T-cell (primary cell): ENCODE measurements around the gene KRT13. TPM values are rescaled to one million over a fixed set of nuclear protein-coding genes. Genes with fewer than 3 reads are reported as not detected.

Experiments used
- ATAC-seq, 4 experiments: fragments of 200-7000 bp in 3 of 4; fragments of 150-1000 bp in 1 of 4; cut with Tn5 transposase; replicated peaks in 1 of 4; 1 replicate in 3 of 4; 2 replicates in 1 of 4; pipeline ENCODE4 v1.10.0; 2021; ENCODE audit warnings: moderate library complexity in 3 of 4, mild to moderate bottlenecking in 2 of 4, moderate number of reproducible peaks in 1 of 4
- CTCF ChIA-PET, 2 donors: fragments of 300-600 bp; sonication (Branson Sonifier 250); formaldehyde crosslinking; loops; one replicate each; lab custom pipeline; 2022; ENCODE audit warnings: antibody characterized with exemption in 2 of 2; lab: Charles Lee
- POLR2A ChIA-PET, 2 donors: fragments of 300-600 bp; sonication (Branson Sonifier 250); formaldehyde crosslinking; loops; one replicate each; lab custom pipeline; 2022; ENCODE audit warnings: antibody characterized with exemption in 2 of 2; lab: Charles Lee
- DNase-seq, 35 experiments: peaks; one replicate each; pipeline versions ENCODE4 v3.0.0 to v3.0.0-alpha.2; 2013 to 2023
- H3K27ac ChIP-seq: one replicate; pipeline ENCODE4 v1.5.1; 2013; ENCODE audit warnings: low read length
- H3K27me3 ChIP-seq, 2 experiments: replicated peaks in 1 of 2; 1 replicate in 1 of 2; 2 replicates in 1 of 2; pipeline versions ENCODE4 v1.6.1 to v1.7.0; 2013; ENCODE audit warnings: low read length in 1 of 2, mixed read lengths in 1 of 2; ENCODE audit not compliant: control insufficient read depth in 2 of 2, insufficient read depth in 2 of 2; ENCODE audit errors: extremely low read depth in 1 of 2
- H3K36me3 ChIP-seq, 2 donors: 1 replicate in 1 of 2; 2 replicates in 1 of 2; pipeline versions ENCODE4 v1.6.1 to v1.7.0; 2013; ENCODE audit warnings: low read length in 1 of 2; ENCODE audit not compliant: control insufficient read depth in 2 of 2, insufficient read depth in 1 of 2; ENCODE audit errors: extremely low read depth in 1 of 2
- H3K4me1 ChIP-seq, 2 experiments: 1 replicate in 1 of 2; 2 replicates in 1 of 2; pipeline versions ENCODE4 v1.6.1 to v1.7.0; 2013; ENCODE audit warnings: low read length in 2 of 2, mixed read lengths in 1 of 2; ENCODE audit not compliant: insufficient read depth in 2 of 2, control insufficient read depth in 1 of 2; ENCODE audit errors: extremely low read depth in 1 of 2
- H3K4me3 ChIP-seq, 2 donors: 1 replicate in 1 of 2; 2 replicates in 1 of 2; pipeline versions ENCODE4 v1.5.1 to v1.7.0; 2013; ENCODE audit warnings: mild to moderate bottlenecking in 2 of 2, low read length in 1 of 2, moderate library complexity in 1 of 2; ENCODE audit not compliant: control insufficient read depth in 1 of 2; ENCODE audit errors: extremely low read depth in 1 of 2
- H3K9me3 ChIP-seq: 2 replicates; pipeline ENCODE4 v1.7.0; 2013
- H3K27ac Mint-ChIP-seq, 2 donors: one replicate each; pipeline ENCODE4 v1.8.0; 2020 to 2021; ENCODE audit warnings: mild to moderate bottlenecking in 2 of 2, mixed read lengths in 2 of 2
- H3K27me3 Mint-ChIP-seq, 2 donors: one replicate each; pipeline ENCODE4 v1.8.0; 2021 to 2022; ENCODE audit warnings: mixed read lengths in 2 of 2
- H3K36me3 Mint-ChIP-seq: one replicate; pipeline ENCODE4 v1.8.0; 2021; ENCODE audit warnings: mixed read lengths
- H3K4me1 Mint-ChIP-seq, 3 donors: one replicate each; pipeline ENCODE4 v1.8.0; 2020 to 2022; ENCODE audit warnings: mixed read lengths in 3 of 3, mild to moderate bottlenecking in 1 of 3
- H3K4me3 Mint-ChIP-seq, 3 donors: one replicate each; pipeline ENCODE4 v1.8.0; 2020 to 2022; ENCODE audit warnings: mild to moderate bottlenecking in 3 of 3, mixed read lengths in 3 of 3, moderate library complexity in 3 of 3
- H3K9me3 Mint-ChIP-seq, 3 donors: one replicate each; pipeline ENCODE4 v1.8.0; 2020 to 2022; ENCODE audit warnings: mixed read lengths in 3 of 3
- WGBS: methylation state at CpG from one replicate; pipeline ENCODE4 v1.1.5; 2013; ENCODE audit warnings: missing lambda C conversion rate; ENCODE audit not compliant: insufficient coverage; 5-methylcytosine and 5-hydroxymethylcytosine counted together
- total RNA-seq, 35 experiments: library from RNA in 6 of 35; stranded (reverse) in 6 of 35; fragments of 120-200 nt in 1 of 35; gene quantifications; one replicate each; pipeline versions ENCODE4 v1.2.1 to v1.2.4 and lab custom pipeline; 2013 to 2026

The KRT13 gene
- total RNA-seq, 5 donors from 2014 or later (not counting 1 experiment from before 2014, with no cell fraction given): not detected

DNA sequence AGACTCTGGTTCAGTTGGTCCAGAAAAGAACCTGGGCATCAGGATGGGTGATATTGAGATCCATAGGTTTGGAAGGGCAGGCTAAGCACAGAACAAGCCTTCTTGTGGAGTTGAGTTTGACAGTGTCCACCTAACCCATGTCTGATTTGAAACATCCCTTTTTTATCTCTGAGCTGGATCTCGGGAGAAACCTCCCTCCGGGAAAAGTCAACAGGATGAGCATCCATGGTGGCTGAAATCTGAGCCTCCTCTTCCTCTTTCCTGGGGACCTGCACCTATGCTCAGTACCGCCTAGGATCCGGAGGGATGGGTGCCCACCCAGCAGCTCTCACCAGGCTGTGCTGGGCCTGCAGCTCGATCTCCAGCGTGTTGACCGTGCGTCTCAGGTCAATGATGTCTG lies 41.7 kb downstream of the KRT13 start:
- Histone ChIP-seq H3K4me3 (no peak overlapping the region), H3K4me1 (no peaks in the 10 kb centered on the region), H3K9me3 (no peaks in the 10 kb centered on the region), H3K27me3 (peaks cover 0 to 21% of the 10 kb centered on the region in 2 experiments), H3K27ac (no peak overlapping the region), H3K36me3 (no peaks in the 10 kb centered on the region)
- ATAC-seq (no peak), DNase-seq (no peak)
- Mint-ChIP-seq H3K27ac (no peak overlapping the region), H3K9me3 (peaks cover 0 to 7% (median 0%) of the 10 kb centered on the region in 3 donors), H3K4me3 (no peak overlapping the region), H3K27me3 (peaks cover 2 to 9% of the 10 kb centered on the region in 2 donors), H3K36me3 (no peaks in the 10 kb centered on the region), H3K4me1 (no peaks in the 10 kb centered on the region)
- ChIA-PET POLR2A (no interaction called here), CTCF (no interaction called here)
- WGBS: 82% methylated on average over 8 of the region's 8 CpGs

DNA sequence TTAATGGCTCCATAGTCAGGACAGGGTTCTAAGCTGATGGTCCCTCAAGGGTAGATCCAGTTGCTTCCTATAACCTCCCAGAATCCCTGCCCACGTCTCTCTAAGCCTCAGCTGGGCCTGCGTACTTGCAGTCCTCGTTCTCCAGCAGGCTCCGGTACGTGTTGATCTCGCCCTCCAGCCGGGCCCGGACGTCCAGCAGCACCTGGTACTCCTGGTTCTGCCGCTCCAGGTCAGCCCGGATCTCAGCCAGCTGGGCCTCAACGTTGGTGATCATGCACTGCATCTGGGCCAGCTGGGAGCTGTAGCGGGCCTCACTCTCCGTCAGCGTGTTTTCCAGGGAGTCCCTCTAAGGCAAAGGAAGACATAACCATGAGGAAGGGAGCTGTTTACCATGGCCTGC lies 42.7 kb downstream of the KRT13 start:
- Mint-ChIP-seq H3K4me1 (no peaks in the 10 kb centered on the region), H3K4me3 (no peak overlapping the region), H3K27me3 (peaks cover 4 to 9% of the 10 kb centered on the region in 2 donors), H3K27ac (no peak overlapping the region), H3K9me3 (peaks cover 0 to 2% (median 0%) of the 10 kb centered on the region in 3 donors), H3K36me3 (no peaks in the 10 kb centered on the region)
- no peak overlapping the region for H3K27ac ChIP-seq
- no peaks in the 10 kb centered on the region for H3K36me3 ChIP-seq
- no peak for DNase-seq
- ChIA-PET CTCF (no interaction called here), POLR2A (no interaction called here)
- no peaks in the 10 kb centered on the region for H3K9me3 ChIP-seq
- no peak overlapping the region for H3K4me3 ChIP-seq
- no peaks in the 10 kb centered on the region for H3K4me1 ChIP-seq
- peaks cover 0 to 21% of the 10 kb centered on the region in 2 experiments for H3K27me3 ChIP-seq
- ATAC-seq: no peak
- WGBS: 75% methylated on average over 15 of the region's 15 CpGs

DNA sequence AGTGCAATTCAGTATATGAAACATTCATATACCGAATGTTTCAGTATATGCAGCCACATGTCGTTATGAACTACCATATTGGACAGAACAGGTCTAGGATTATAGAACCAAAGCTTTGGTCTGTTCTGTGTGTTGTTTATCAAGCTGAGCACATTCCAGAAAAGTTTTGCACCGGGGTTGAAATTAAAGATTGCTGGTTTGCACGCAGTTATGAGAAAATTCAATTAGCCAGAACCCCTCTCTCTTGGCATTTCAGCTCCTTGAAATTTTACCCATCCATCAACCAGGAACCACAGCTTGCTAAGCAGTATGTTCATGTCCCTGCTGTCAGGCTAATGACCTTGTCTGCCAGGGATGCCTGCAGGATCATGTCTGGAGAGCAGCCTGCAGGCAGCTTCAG lies 47.7 kb downstream of the KRT13 start:
- no peaks in the 10 kb centered on the region for H3K9me3 Mint-ChIP-seq
- ATAC-seq (no peak), DNase-seq (no peak)
- Histone ChIP-seq H3K4me1 (no peaks in the 10 kb centered on the region), H3K27me3 (no peaks in the 10 kb centered on the region), H3K9me3 (no peaks in the 10 kb centered on the region), H3K4me3 (no peak overlapping the region), H3K36me3 (no peaks in the 10 kb centered on the region), H3K27ac (no peak overlapping the region)
- no peak overlapping the region for H3K27ac Mint-ChIP-seq
- ChIA-PET CTCF (no interaction called here), POLR2A (no interaction called here)
- H3K27me3 Mint-ChIP-seq: peaks cover 2 to 4% of the 10 kb centered on the region in 2 donors
- no peak overlapping the region for H3K4me3 Mint-ChIP-seq
- no peaks in the 10 kb centered on the region for H3K36me3 Mint-ChIP-seq
- WGBS: 96% methylated on average over 4 of the region's 4 CpGs
- no peaks in the 10 kb centered on the region for H3K4me1 Mint-ChIP-seq

DNA sequence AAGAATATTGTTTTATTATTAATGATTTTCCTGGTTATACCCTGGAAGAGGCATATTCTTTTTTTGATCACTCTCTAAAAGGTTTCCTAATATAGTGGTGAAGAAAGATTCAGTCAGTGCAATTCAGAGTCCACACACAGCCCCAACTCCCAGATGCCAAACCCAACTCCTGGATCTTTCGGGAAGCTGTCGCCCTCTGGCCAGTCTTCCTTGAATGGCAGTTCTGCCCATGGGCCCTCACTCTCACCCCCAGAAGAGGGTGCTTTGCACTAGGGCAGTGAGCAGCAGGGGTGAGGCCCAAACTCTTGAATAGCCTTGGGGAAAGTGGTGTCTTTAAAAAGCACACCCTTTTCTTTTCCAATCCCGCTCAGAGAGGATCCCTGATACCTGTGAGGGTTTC lies 49.2 kb downstream of the KRT13 start:
- CTCF ChIA-PET: no interaction called here
- Histone ChIP-seq H3K4me3 (no peak overlapping the region), H3K36me3 (no peaks in the 10 kb centered on the region), H3K4me1 (no peaks in the 10 kb centered on the region), H3K27me3 (no peaks in the 10 kb centered on the region), H3K27ac (no peak overlapping the region), H3K9me3 (no peaks in the 10 kb centered on the region)
- no CpG with 5 or more reads among the region's 3 CpGs for WGBS
- POLR2A ChIA-PET: no interaction called here
- ATAC-seq (no peak), DNase-seq (no peak)
- Mint-ChIP-seq H3K9me3 (no peaks in the 10 kb centered on the region), H3K27me3 (peaks cover 4 to 5% of the 10 kb centered on the region in 2 donors), H3K4me1 (no peaks in the 10 kb centered on the region), H3K36me3 (no peaks in the 10 kb centered on the region), H3K27ac (no peak overlapping the region), H3K4me3 (no peak overlapping the region)

DNA sequence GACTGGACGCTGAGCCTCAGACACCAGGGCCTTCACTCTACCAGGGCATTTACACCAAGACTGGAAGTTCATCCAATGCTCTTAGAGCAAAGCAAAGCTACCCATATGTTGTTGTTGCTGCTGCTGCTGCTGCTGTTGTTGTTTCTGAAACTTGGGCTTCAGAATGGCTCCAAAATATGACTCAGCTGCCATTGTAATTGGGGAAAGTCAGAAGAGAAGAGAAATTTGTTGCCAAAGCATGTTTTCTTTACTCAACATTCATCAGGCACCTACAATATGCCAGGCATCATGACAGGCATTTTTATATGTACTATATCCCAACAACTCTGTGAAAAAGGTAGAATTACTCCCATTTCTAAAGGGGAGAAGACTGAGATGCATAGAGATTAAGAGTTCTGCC lies 50.2 kb downstream of the KRT13 start:
- Histone ChIP-seq H3K4me3 (no peak overlapping the region), H3K27me3 (no peaks in the 10 kb centered on the region), H3K36me3 (no peaks in the 10 kb centered on the region), H3K9me3 (no peaks in the 10 kb centered on the region), H3K27ac (no peak overlapping the region), H3K4me1 (no peaks in the 10 kb centered on the region)
- DNase-seq: no peak
- no peaks in the 10 kb centered on the region for H3K36me3 Mint-ChIP-seq
- H3K27me3 Mint-ChIP-seq: peaks cover 5% of the 10 kb centered on the region in 2 donors
- no peaks in the 10 kb centered on the region for H3K9me3 Mint-ChIP-seq
- H3K27ac Mint-ChIP-seq: no peak overlapping the region
- ChIA-PET CTCF (no interaction called here), POLR2A (no interaction called here)
- no peaks in the 10 kb centered on the region for H3K4me1 Mint-ChIP-seq
- WGBS: no CpG with 5 or more reads among the region's 1 CpG
- H3K4me3 Mint-ChIP-seq: no peak overlapping the region
- ATAC-seq: no peak

DNA sequence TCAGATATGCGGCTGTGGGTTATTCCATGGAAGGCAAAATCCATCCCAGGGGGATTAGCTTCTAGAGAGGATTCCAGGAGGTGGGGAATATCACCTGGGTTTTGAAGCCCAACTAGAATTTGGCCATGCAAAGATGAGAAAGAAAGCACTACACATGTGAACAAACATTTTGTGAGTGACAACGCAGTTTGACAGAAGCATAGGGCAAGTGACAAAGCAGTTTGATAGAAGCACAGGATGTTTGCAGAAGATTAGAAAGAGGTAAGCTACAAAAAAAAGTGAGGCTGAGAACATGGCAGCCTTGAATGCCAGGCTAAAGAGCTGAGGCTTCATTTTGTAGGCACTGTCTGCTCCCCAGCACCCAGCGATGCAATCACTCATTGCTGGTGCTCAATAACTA lies 52.3 kb downstream of the KRT13 start:
- Mint-ChIP-seq H3K27me3 (peaks cover 5 to 7% of the 10 kb centered on the region in 2 donors), H3K4me3 (no peak overlapping the region), H3K9me3 (no peaks in the 10 kb centered on the region), H3K36me3 (no peaks in the 10 kb centered on the region), H3K4me1 (no peaks in the 10 kb centered on the region), H3K27ac (no peak overlapping the region)
- Histone ChIP-seq H3K27me3 (peaks cover 0 to 12% of the 10 kb centered on the region in 2 experiments), H3K27ac (no peak overlapping the region), H3K4me3 (no peak overlapping the region), H3K9me3 (no peaks in the 10 kb centered on the region), H3K4me1 (no peaks in the 10 kb centered on the region), H3K36me3 (no peaks in the 10 kb centered on the region)
- WGBS: 40% methylated on average over 1 of the region's 3 CpGs
- POLR2A ChIA-PET: no interaction called here
- DNase-seq: no peak
- no peak for ATAC-seq
- CTCF ChIA-PET: interaction anchor here in 1 of 2 donors (0.9 kb wide), 1 partner anchor 82 kb away, joined by 3 read pairs; no protein-coding TSS in a partner anchor

DNA sequence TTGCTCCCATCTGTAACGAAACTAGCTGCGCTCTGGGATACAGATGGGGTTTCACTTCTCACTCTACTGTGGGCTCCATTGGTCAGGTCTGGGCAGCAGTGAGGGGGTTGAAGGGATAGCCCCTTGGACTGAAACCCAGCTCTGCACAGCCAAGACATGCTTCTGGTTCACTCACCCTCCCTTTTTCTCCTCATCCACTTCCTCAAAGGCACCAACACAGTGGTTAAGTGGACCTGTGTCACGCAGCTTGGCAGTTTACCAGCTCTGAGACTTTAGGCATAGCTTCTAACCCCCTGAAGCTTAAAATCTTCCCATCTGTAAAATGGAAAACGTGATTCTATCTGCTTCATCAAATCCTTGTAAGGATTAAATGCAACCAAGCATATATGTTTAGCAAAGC lies 53.1 kb downstream of the KRT13 start:
- Histone ChIP-seq H3K27ac (no peak overlapping the region), H3K4me3 (no peak overlapping the region), H3K27me3 (peaks cover 0 to 15% of the 10 kb centered on the region in 2 experiments), H3K36me3 (no peaks in the 10 kb centered on the region), H3K9me3 (no peaks in the 10 kb centered on the region), H3K4me1 (no peaks in the 10 kb centered on the region)
- ATAC-seq (no peak), DNase-seq (no peak)
- no peaks in the 10 kb centered on the region for H3K36me3 Mint-ChIP-seq
- H3K4me1 Mint-ChIP-seq: no peaks in the 10 kb centered on the region
- no CpG with 5 or more reads among the region's 4 CpGs for WGBS
- H3K9me3 Mint-ChIP-seq: no peaks in the 10 kb centered on the region
- peaks cover 5 to 7% of the 10 kb centered on the region in 2 donors for H3K27me3 Mint-ChIP-seq
- no peak overlapping the region for H3K27ac Mint-ChIP-seq
- ChIA-PET POLR2A (no interaction called here), CTCF (interaction anchor here (0.6 to 0.9 kb wide), 2 partner anchors 81 to 130 kb away, joined by 3 read pairs; no protein-coding TSS in a partner anchor)
- no peak overlapping the region for H3K4me3 Mint-ChIP-seq
